Fibroblast of lung (primary cell): ENCODE data around the gene RYR2. TPM values are rescaled to one million over a fixed set of nuclear protein-coding genes. Genes with fewer than 3 reads are reported as not detected.
"Not testable (repeated sequence)": the region's sequence is repeated elsewhere in the genome, so short reads cannot be mapped to it uniquely, and the experiment has no call there.

ENCODE experiments used
- DNase-seq, 2 donors: peaks; one replicate each; pipeline versions ENCODE4 v3.0.0 to v3.0.0-alpha.2; 2010; ENCODE audit warnings: low read depth in 2 of 2
- H2AFZ ChIP-seq: 2 replicates; pipeline ENCODE4 v1.5.1; 2012; ENCODE audit warnings: low read length, control low read depth, inconsistent platforms
- H3K27ac ChIP-seq: 2 replicates; pipeline ENCODE4 v1.5.1; 2011; ENCODE audit warnings: low read length, control low read depth; ENCODE audit not compliant: insufficient read depth
- H3K27me3 ChIP-seq: 2 replicates; pipeline ENCODE4 v1.5.1; 2011; ENCODE audit warnings: mild to moderate bottlenecking, low read length; ENCODE audit not compliant: control insufficient read depth, insufficient read depth
- H3K36me3 ChIP-seq: 2 replicates; pipeline ENCODE4 v1.5.1; 2011; ENCODE audit warnings: low read length; ENCODE audit not compliant: control insufficient read depth, insufficient read depth
- H3K4me1 ChIP-seq: 2 replicates; pipeline ENCODE4 v1.5.1; 2011; ENCODE audit warnings: low read length; ENCODE audit not compliant: control insufficient read depth, insufficient read depth; ENCODE audit errors: extremely low read depth
- H3K4me2 ChIP-seq: 2 replicates; pipeline ENCODE4 v1.5.1; 2011; ENCODE audit warnings: low read length, control low read depth; ENCODE audit not compliant: insufficient read depth; ENCODE audit errors: extremely low read depth
- H3K4me3 ChIP-seq, 4 experiments: fragments of 200-600 bp in 1 of 4; sonication (generic) in 1 of 4; replicated peaks in 1 of 4; 2 replicates each; pipeline ENCODE4 v1.5.1; 2011 to 2016; ENCODE audit warnings: low read length in 4 of 4, low read depth in 3 of 4, mild to moderate bottlenecking in 3 of 4, control low read depth in 2 of 4, inconsistent platforms in 1 of 4, mixed read lengths in 1 of 4; ENCODE audit not compliant: insufficient read depth in 1 of 4; ENCODE audit errors: control extremely low read depth in 1 of 4
- H3K79me2 ChIP-seq: 2 replicates; pipeline ENCODE4 v1.5.1; 2012; ENCODE audit warnings: mild to moderate bottlenecking, low read length, inconsistent platforms; ENCODE audit not compliant: control insufficient read depth, insufficient read depth
- H3K9ac ChIP-seq: 2 replicates; pipeline ENCODE4 v1.5.1; 2011; ENCODE audit warnings: mild to moderate bottlenecking, low read length, control low read depth; ENCODE audit not compliant: insufficient read depth
- H3K9me3 ChIP-seq: 2 replicates; pipeline ENCODE4 v1.5.1; 2012; ENCODE audit warnings: low read depth, low read length; ENCODE audit not compliant: control insufficient read depth, insufficient read depth
- H4K20me1 ChIP-seq: 2 replicates; pipeline ENCODE4 v1.5.1; 2011; ENCODE audit warnings: low read length; ENCODE audit not compliant: control insufficient read depth, insufficient read depth; ENCODE audit errors: extremely low read depth
- CTCF ChIP-seq, 2 donors: IDR thresholded peaks in 1 of 2; conservative IDR thresholded peaks in 1 of 2; 1 replicate in 1 of 2; 2 replicates in 1 of 2; pipeline ENCODE4 v1.5.1; 2011 to 2012; ENCODE audit warnings: low read length in 2 of 2, control low read depth in 1 of 2, inconsistent platforms in 1 of 2, low read depth in 1 of 2, mild to moderate bottlenecking in 1 of 2
- EZH2 ChIP-seq: IDR thresholded peaks from 2 replicates; pipeline ENCODE4 v1.5.1; 2012; ENCODE audit warnings: low read length, control low read depth, mild to moderate bottlenecking; ENCODE audit errors: missing control alignments
- polyA plus RNA-seq, 2 donors: library from polyadenylated mRNA; depleted of rRNA in 1 of 2; stranded (reverse) in 1 of 2; unstranded in 1 of 2; fragments of >200 nt; gene quantifications; 2 replicates each; pipeline ENCODE4 v1.2.1, GENCODE V29; 2011 to 2012; ENCODE audit warnings: missing spikeins in 1 of 2
- total RNA-seq: library from RNA; depleted of rRNA; stranded (reverse); fragments of >200 nt; gene quantifications from 2 replicates; pipeline ENCODE4 v1.2.1, GENCODE V29; 2014

The RYR2 gene
- total and polyA plus RNA-seq, 2 donors (not counting 1 experiment from before 2014, with no cell fraction given): 0.06 to 0.17 TPM

- Histone ChIP-seq H3K79me2 (no peaks in the 10 kb centered on the region), H3K9ac (no peak overlapping the region), H2AFZ (no peak overlapping the region), H3K27ac (no peak overlapping the region), H3K36me3 (no peaks in the 10 kb centered on the region), H3K9me3 (no peaks in the 10 kb centered on the region), H3K27me3 (no peaks in the 10 kb centered on the region), H3K4me1 (no peaks in the 10 kb centered on the region), H3K4me2 (no peak overlapping the region), H3K4me3 (no peak overlapping the region), H4K20me1 (no peaks in the 10 kb centered on the region)
- peak in 1 of 2 donors; percentile 33 for TF ChIP-seq CTCF (conservative IDR thresholded peaks at IDR 0.05 in 1 of 2, IDR thresholded peaks at IDR 0.05 in 1 of 2; ENCODE audit: low read depth in 1 of 2, low read length in 2 of 2)
- TF ChIP-seq EZH2: no peak
- DNase-seq: peak in 1 of 2 donors; percentile 9
These were observed 83.0 kb downstream of the RYR2 start for GRCh38 chr1:237124856-237125462.

GRCh38 chr1:237126180-237126579, 84.2 kb downstream of the RYR2 start:
- Histone ChIP-seq H3K9me3 (no peaks in the 10 kb centered on the region), H3K27ac (no peak overlapping the region), H3K4me1 (no peaks in the 10 kb centered on the region), H3K4me2 (no peak overlapping the region), H3K36me3 (no peaks in the 10 kb centered on the region), H3K79me2 (no peaks in the 10 kb centered on the region), H4K20me1 (no peaks in the 10 kb centered on the region), H3K9ac (no peak overlapping the region), H3K27me3 (no peaks in the 10 kb centered on the region), H3K4me3 (no peak overlapping the region), H2AFZ (no peak overlapping the region)
- DNase-seq: no peak
- TF ChIP-seq CTCF (conservative IDR thresholded peaks at IDR 0.05 in 1 of 2, IDR thresholded peaks at IDR 0.05 in 1 of 2; ENCODE audit: low read depth in 1 of 2, low read length in 2 of 2) (no peak), EZH2 (no peak)

- H3K4me1 ChIP-seq, H2AFZ ChIP-seq, H3K4me3 ChIP-seq, H3K9ac ChIP-seq, DNase-seq, H4K20me1 ChIP-seq, H3K79me2 ChIP-seq, H3K27ac ChIP-seq, H3K4me2 ChIP-seq, H3K9me3 ChIP-seq, H3K27me3 ChIP-seq, H3K36me3 ChIP-seq: not testable (repeated sequence)
These were observed 85.3 kb downstream of the RYR2 start for GRCh38 chr1:237127301-237127700.
